ENCODE data around the gene MRPL44. TPM values are rescaled to one million over a fixed set of nuclear protein-coding genes. Genes with fewer than 3 reads are reported as not detected.

The MRPL44 gene
- total and polyA plus RNA-seq, 2 of the 13 experiments (the other 11 are each of a cell fraction or from before 2014, with no cell fraction given), result 38.4 to 78.0 TPM

- TF ChIP-seq ZNF512B (CRISPR knock-in tag; IDR thresholded peaks at IDR 0.05; ENCODE audit: borderline replicate concordance) (peak; percentile 94), TBL1XR1 (IDR thresholded peaks at IDR 0.05; ENCODE audit: borderline replicate concordance, low read length, partially characterized antibody) (peak; percentile 71), SOX6 (IDR thresholded peaks at IDR 0.05) (no peak), SOX6 (CRISPR knock-in tag; IDR thresholded peaks at IDR 0.05) (peak; percentile 95), KDM1A (CRISPR knock-in tag; IDR thresholded peaks at IDR 0.05) (peak; percentile 91), KDM6A (CRISPR knock-in tag; IDR thresholded peaks at IDR 0.05; ENCODE audit: low read depth) (peak; percentile 82), ZNF773 (CRISPR knock-in tag; IDR thresholded peaks at IDR 0.05; ENCODE audit: borderline replicate concordance) (no peak), MTA3 (CRISPR knock-in tag; IDR thresholded peaks at IDR 0.05) (no peak), RXRB (CRISPR knock-in tag; IDR thresholded peaks at IDR 0.05; ENCODE audit: borderline replicate concordance) (peak; percentile 96), ZNF432 (CRISPR knock-in tag; IDR thresholded peaks at IDR 0.05; ENCODE audit: borderline replicate concordance) (no peak), ZNF562 (CRISPR knock-in tag; IDR thresholded peaks at IDR 0.05; ENCODE audit: borderline replicate concordance) (no peak), ZFP37 (CRISPR knock-in tag; IDR thresholded peaks at IDR 0.05; ENCODE audit: borderline replicate concordance) (0 out of 2 replicates have a peak, but pooled peaks have one; percentile 47), ZNF547 (CRISPR knock-in tag; IDR thresholded peaks at IDR 0.05) (peak; percentile 30; the same call in 1 of the 2 replicates), ZNF781 (CRISPR knock-in tag; IDR thresholded peaks at IDR 0.05; ENCODE audit: borderline replicate concordance, not compliant biosample characterization) (peak; percentile 90), MED8 (CRISPR knock-in tag; IDR thresholded peaks at IDR 0.05; ENCODE audit: insufficient replicate concordance) (no peak), DR1 (CRISPR knock-in tag; IDR thresholded peaks at IDR 0.05) (no peak), ZNF451 (CRISPR knock-in tag; IDR thresholded peaks at IDR 0.05) (peak; percentile 53; the same call in 1 of the 2 replicates)
- TF ChIP-seq, protein P1, sequence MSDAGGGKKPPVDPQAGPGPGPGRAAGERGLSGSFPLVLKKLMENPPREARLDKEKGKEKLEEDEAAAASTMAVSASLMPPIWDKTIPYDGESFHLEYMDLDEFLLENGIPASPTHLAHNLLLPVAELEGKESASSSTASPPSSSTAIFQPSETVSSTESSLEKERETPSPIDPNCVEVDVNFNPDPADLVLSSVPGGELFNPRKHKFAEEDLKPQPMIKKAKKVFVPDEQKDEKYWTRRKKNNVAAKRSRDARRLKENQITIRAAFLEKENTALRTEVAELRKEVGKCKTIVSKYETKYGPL (CRISPR knock-in tag; IDR thresholded peaks at IDR 0.05), result no peak
- TF ChIP-seq, protein P2, sequence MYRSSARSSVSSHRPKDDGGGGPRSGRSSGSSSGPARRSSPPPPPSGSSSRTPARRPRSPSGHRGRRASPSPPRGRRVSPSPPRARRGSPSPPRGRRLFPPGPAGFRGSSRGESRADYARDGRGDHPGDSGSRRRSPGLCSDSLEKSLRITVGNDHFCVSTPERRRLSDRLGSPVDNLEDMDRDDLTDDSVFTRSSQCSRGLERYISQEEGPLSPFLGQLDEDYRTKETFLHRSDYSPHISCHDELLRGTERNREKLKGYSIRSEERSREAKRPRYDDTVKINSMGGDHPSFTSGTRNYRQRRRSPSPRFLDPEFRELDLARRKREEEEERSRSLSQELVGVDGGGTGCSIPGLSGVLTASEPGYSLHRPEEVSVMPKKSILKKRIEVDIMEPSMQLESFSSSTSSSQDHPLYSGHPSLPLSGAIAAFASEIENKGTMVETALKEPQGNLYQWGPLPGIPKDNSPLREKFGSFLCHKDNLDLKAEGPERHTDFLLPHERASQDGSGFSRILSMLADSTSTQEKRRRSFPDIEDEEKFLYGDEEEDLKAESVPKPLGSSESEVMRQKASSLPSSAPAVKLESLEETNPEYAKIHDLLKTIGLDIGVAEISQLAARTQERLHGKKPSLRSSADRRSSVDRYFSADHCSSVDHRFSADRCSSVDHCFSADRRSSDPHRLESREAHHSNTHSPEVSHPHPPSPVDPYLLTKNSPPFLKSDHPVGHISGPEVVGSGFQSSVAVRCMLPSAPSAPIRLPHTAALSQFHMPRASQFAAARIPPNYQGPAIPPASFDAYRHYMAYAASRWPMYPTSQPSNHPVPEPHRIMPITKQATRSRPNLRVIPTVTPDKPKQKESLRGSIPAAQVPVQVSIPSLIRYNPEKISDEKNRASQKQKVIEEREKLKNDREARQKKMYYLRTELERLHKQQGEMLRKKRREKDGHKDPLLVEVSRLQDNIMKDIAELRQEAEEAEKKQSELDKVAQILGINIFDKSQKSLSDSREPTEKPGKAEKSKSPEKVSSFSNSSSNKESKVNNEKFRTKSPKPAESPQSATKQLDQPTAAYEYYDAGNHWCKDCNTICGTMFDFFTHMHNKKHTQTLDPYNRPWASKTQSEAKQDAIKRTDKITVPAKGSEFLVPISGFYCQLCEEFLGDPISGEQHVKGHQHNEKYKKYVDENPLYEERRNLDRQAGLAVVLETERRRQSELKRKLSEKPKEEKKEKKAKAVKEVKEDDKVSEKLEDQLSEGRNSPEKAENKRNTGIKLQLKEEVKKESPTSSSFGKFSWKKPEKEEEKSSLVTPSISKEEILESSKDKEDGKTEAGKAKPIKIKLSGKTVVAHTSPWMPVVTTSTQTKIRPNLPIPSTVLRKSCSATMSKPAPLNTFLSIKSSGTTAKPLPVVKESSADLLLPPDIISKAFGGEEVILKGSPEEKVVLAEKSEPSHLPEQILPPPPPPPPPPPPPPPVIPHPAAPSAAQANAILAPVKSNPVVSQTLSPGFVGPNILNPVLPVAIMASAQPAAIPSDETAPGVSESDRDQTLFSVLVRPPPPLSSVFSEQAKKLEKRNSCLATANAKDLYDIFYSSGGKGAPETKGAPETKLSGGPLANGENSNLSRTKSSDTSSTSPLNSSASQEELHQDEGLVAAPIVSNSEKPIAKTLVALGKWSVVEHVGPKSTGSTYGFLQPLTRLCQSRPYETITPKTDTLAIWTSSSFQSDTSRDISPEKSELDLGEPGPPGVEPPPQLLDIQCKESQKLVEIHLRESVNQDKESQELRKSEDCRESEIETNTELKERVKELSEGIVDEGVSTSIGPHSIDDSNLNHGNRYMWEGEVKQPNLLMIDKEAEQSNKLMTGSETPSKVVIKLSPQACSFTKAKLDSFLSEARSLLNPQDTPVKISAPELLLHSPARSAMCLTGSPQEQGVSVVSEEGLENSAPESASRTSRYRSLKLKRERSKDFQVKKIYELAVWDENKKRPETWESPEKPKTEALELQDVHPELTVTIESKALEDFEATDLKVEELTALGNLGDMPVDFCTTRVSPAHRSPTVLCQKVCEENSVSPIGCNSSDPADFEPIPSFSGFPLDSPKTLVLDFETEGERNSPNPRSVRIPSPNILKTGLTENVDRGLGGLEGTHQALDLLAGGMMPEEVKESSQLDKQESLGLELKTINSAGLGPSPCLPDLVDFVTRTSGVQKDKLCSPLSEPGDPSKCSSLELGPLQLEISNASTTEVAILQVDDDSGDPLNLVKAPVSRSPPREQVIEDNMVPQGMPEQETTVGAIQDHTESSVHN (CRISPR knock-in tag; IDR thresholded peaks at IDR 0.05), result no peak
These were observed 48.8 kb upstream of the MRPL44 start (continued) for GRCh38 chr2:223908304-223908998.

Data from HepG2 (cell line).